Measurements from ENCODE around the gene ST6GALNAC6. TPM values are rescaled to one million over a fixed set of nuclear protein-coding genes. Genes with fewer than 3 reads are reported as not detected.

Gene ST6GALNAC6
- total and polyA plus RNA-seq, 2 experiments from 2014 or later, result 53.0 to 73.4 TPM

- Histone ChIP-seq H3K36me3 (peaks cover 4% of the 10 kb centered on the region), H3K27ac (no peak overlapping the region), H3K4me3 (no peak overlapping the region), H3K4me1 (ENCODE audit: low read depth) (peaks cover 11% of the 10 kb centered on the region), H3K9me3 (ENCODE audit: low read depth) (no peaks in the 10 kb centered on the region), H3K27me3 (no peaks in the 10 kb centered on the region)
- no peak for DNase-seq (ENCODE audit: low read depth in 1 of 2, low spot score in 1 of 2)
- TF ChIP-seq CTCF (IDR thresholded peaks at IDR 0.05; ENCODE audit: low read depth, low read length), result no peak
These were observed 18.2 kb upstream of the ST6GALNAC6 start for GRCh38 chr9:127917603-127918002.

- Histone ChIP-seq H3K4me1 (ENCODE audit: low read depth) (peaks cover 11% of the 10 kb centered on the region), H3K27ac (no peak within 1 kb of the TSS), H3K4me3 (peak within 1 kb of the TSS; percentile 58), H3K36me3 (peaks cover 4% of the 10 kb centered on the region), H3K9me3 (ENCODE audit: low read depth) (no peaks in the 10 kb centered on the region), H3K27me3 (no peaks in the 10 kb centered on the region)
- no peak for TF ChIP-seq CTCF (IDR thresholded peaks at IDR 0.05; ENCODE audit: low read depth, low read length)
- DNase-seq (ENCODE audit: low read depth in 1 of 2, low spot score in 1 of 2), result peak; percentile 95 to 96
These were observed 17.5 kb upstream of the ST6GALNAC6 start, which contains the start of gene ST6GALNAC4 for GRCh38 chr9:127916720-127917581. TSS of gene ST6GALNAC4 (minus strand) at chr9:127917041. CDS start at chr9:127916419, 622 bp downstream.

- Histone ChIP-seq H3K4me3 (peak overlapping the region; percentile 58), H3K36me3 (peaks cover 6% of the 10 kb centered on the region), H3K9me3 (ENCODE audit: low read depth) (no peaks in the 10 kb centered on the region), H3K27me3 (no peaks in the 10 kb centered on the region), H3K4me1 (ENCODE audit: low read depth) (peaks cover 11% of the 10 kb centered on the region), H3K27ac (no peak overlapping the region)
- no peak for TF ChIP-seq CTCF (IDR thresholded peaks at IDR 0.05; ENCODE audit: low read depth, low read length)
- DNase-seq (ENCODE audit: low read depth in 1 of 2, low spot score in 1 of 2), result no peak
These were observed 16.7 kb upstream of the ST6GALNAC6 start for GRCh38 chr9:127915801-127916719.

- no peak for DNase-seq (ENCODE audit: low read depth in 1 of 2, low spot score in 1 of 2)
- Histone ChIP-seq H3K4me1 (ENCODE audit: low read depth) (peaks cover 11% of the 10 kb centered on the region), H3K27ac (no peak overlapping the region), H3K36me3 (peaks cover 6% of the 10 kb centered on the region), H3K27me3 (no peaks in the 10 kb centered on the region), H3K4me3 (no peak overlapping the region), H3K9me3 (ENCODE audit: low read depth) (no peaks in the 10 kb centered on the region)
- TF ChIP-seq CTCF (IDR thresholded peaks at IDR 0.05; ENCODE audit: low read depth, low read length), result no peak
These were observed 15.9 kb upstream of the ST6GALNAC6 start for GRCh38 chr9:127915325-127915752.

- Histone ChIP-seq H3K9me3 (ENCODE audit: low read depth) (no peaks in the 10 kb centered on the region), H3K36me3 (peaks cover 6% of the 10 kb centered on the region), H3K4me1 (ENCODE audit: low read depth) (peaks cover 11% of the 10 kb centered on the region), H3K27ac (no peak overlapping the region), H3K27me3 (no peaks in the 10 kb centered on the region), H3K4me3 (no peak overlapping the region)
- TF ChIP-seq CTCF (IDR thresholded peaks at IDR 0.05; ENCODE audit: low read depth, low read length), result no peak
- DNase-seq (ENCODE audit: low read depth in 1 of 2, low spot score in 1 of 2), result no peak
These were observed 14.3 kb upstream of the ST6GALNAC6 start for GRCh38 chr9:127913682-127914081.
